ENCODE measurements around the gene EPS8L3. TPM values are rescaled to one million over a fixed set of nuclear protein-coding genes. Genes with fewer than 3 reads are reported as not detected.

The EPS8L3 gene, protein sequence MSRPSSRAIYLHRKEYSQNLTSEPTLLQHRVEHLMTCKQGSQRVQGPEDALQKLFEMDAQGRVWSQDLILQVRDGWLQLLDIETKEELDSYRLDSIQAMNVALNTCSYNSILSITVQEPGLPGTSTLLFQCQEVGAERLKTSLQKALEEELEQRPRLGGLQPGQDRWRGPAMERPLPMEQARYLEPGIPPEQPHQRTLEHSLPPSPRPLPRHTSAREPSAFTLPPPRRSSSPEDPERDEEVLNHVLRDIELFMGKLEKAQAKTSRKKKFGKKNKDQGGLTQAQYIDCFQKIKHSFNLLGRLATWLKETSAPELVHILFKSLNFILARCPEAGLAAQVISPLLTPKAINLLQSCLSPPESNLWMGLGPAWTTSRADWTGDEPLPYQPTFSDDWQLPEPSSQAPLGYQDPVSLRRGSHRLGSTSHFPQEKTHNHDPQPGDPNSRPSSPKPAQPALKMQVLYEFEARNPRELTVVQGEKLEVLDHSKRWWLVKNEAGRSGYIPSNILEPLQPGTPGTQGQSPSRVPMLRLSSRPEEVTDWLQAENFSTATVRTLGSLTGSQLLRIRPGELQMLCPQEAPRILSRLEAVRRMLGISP
- total RNA-seq (2014; rRNA removed; shearing (Covaris generic); ENCODE audit: low replicate concordance), result not detected in 2 replicates

DNA sequence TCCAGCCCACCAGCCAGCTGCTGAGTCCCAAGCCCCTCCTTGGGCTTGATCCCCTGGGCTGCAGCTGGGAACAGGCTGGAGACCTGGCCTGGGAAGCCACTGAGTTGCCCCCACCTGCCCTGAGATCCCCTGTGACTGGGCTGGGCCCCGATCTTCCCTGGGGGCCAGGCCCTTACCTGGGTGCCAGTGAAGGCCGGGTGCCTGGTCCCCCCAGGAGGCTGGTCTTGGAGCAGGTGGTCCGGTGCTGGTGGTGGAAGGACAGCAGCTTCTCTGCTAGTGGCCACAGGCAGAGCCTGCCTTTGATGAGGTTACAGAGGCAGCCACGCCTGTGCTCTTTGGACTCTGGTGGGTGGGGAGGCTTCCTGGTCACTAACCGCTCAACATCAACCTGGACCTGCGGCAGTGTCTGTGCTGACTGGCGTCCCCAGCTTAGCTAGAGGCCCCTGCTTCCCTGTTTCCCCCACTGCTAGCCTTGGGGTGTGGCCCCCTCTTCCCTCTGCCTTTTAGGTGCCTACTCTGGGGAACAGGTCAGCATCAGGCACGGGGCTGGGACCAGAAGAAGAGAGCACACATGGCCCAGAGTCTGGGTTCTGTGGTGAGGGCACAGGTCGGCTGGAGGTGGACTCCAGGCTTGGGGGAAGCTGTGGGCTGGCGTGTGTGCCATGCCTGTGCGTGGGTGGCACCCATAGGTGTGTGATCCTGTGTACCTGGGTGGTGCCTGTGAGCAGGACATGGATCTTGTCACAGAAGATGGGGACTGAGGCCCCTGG is at the start of gene EPS8L3:
TSS of gene EPS8L3 (minus strand) at position 278 of the 770 bp plus-strand sequence. CDS start 2,174 bp downstream, outside the sequence.
- DNase-seq, result no peak
- Histone ChIP-seq H3K4me3 (ENCODE audit: low read length) (no peak within 1 kb of the TSS), H3K36me3 (ENCODE audit: insufficient read depth, low read length) (no peaks in the 10 kb centered on the region), H2AFZ (ENCODE audit: low read length) (no peak within 1 kb of the TSS), H3K79me2 (ENCODE audit: low read length) (no peaks in the 10 kb centered on the region), H3K27ac (ENCODE audit: low read length) (no peak within 1 kb of the TSS), H3K9me3 (ENCODE audit: low read length) (no peaks in the 10 kb centered on the region), H3K27me3 (ENCODE audit: low read length) (no peaks in the 10 kb centered on the region), H3K4me2 (ENCODE audit: low read depth, low read length, poor library complexity, severe bottlenecking) (no peak within 1 kb of the TSS), H3K9me2 (replicated peaks; ENCODE audit: insufficient read depth, low read length) (no peaks in the 10 kb centered on the region), H3K9ac (ENCODE audit: low read length) (no peak within 1 kb of the TSS), H4K20me1 (ENCODE audit: insufficient read depth, low read depth, low read length) (no peaks in the 10 kb centered on the region), H3K4me1 (ENCODE audit: low read length) (no peaks in the 10 kb centered on the region)

DNA sequence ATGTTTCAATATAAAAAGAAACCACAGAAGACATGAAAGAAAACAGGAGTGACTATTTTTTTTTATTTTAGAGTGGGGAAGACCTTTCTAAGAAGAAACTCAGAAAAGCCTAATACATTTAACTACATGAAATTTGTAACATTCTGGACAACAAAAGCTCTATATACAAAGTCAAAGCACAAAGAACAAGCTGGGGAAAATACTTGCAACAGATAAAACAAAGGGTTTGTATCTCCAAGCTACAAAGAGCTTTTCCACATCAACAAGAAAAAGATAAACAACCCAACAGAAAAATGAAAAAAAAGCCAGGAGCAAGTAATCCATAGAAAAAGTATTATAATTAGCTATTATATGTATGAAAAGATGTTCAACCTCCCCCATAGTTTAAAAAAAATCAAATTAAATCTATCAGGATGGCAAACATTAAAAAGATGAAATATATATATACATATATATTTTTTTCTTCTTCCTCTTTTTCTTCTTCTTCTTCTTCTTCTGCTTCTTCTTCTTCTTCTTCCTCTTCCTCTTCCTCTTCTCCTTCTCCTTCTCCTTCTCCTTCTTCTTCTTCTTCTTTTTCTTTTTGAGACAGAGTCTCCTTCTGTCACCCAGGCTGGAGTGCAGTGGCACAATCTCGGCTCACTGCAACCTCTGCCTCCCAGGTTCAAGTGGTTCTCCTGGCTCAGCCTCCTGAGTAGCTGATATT is 49.1 kb upstream of the EPS8L3 start:
- H3K9me3 ChIP-seq (ENCODE audit: low read length), result peaks cover 3% of the 10 kb centered on the region; the same call in 1 of the 2 replicates
- H3K9me2 ChIP-seq (replicated peaks; ENCODE audit: insufficient read depth, low read length), result no peaks in the 10 kb centered on the region
- no peak overlapping the region for H3K4me2 ChIP-seq (ENCODE audit: low read depth, low read length, poor library complexity, severe bottlenecking)
- DNase-seq, result no peak
- no peak overlapping the region for H3K27ac ChIP-seq (ENCODE audit: low read length)
- no peak overlapping the region for H3K4me3 ChIP-seq (ENCODE audit: low read length)
- H3K79me2 ChIP-seq (ENCODE audit: low read length), result no peaks in the 10 kb centered on the region
- peaks cover 4% of the 10 kb centered on the region; the same call in 1 of the 2 replicates for H3K27me3 ChIP-seq (ENCODE audit: low read length)
- H3K36me3 ChIP-seq (ENCODE audit: insufficient read depth, low read length), result no peaks in the 10 kb centered on the region
- H3K4me1 ChIP-seq (ENCODE audit: low read length), result peaks cover 17% of the 10 kb centered on the region
- no peak overlapping the region for H3K9ac ChIP-seq (ENCODE audit: low read length)
- no peak overlapping the region for H2AFZ ChIP-seq (ENCODE audit: low read length)
- peaks cover 12% of the 10 kb centered on the region; the same call in 1 of the 2 replicates for H4K20me1 ChIP-seq (ENCODE audit: insufficient read depth, low read depth, low read length)

- no peaks in the 10 kb centered on the region for H3K36me3 ChIP-seq (ENCODE audit: insufficient read depth, low read length)
- no peak overlapping the region for H3K27ac ChIP-seq (ENCODE audit: low read length)
- no peaks in the 10 kb centered on the region for H3K9me2 ChIP-seq (replicated peaks; ENCODE audit: insufficient read depth, low read length)
- H3K4me2 ChIP-seq (ENCODE audit: low read depth, low read length, poor library complexity, severe bottlenecking), result no peak overlapping the region
- no peak for DNase-seq
- no peaks in the 10 kb centered on the region for H3K79me2 ChIP-seq (ENCODE audit: low read length)
- H3K9ac ChIP-seq (ENCODE audit: low read length), result no peak overlapping the region
- H2AFZ ChIP-seq (ENCODE audit: low read length), result no peak overlapping the region
- no peak overlapping the region for H3K4me3 ChIP-seq (ENCODE audit: low read length)
- no peaks in the 10 kb centered on the region for H3K9me3 ChIP-seq (ENCODE audit: low read length)
- no peaks in the 10 kb centered on the region; the same call in 1 of the 2 replicates for H3K27me3 ChIP-seq (ENCODE audit: low read length)
- H3K4me1 ChIP-seq (ENCODE audit: low read length), result peaks cover 4% of the 10 kb centered on the region
- H4K20me1 ChIP-seq (ENCODE audit: insufficient read depth, low read depth, low read length), result no peaks in the 10 kb centered on the region
These were observed 45.0 kb upstream of the EPS8L3 start for GRCh38 chr1:109808703-109809102.

DNA sequence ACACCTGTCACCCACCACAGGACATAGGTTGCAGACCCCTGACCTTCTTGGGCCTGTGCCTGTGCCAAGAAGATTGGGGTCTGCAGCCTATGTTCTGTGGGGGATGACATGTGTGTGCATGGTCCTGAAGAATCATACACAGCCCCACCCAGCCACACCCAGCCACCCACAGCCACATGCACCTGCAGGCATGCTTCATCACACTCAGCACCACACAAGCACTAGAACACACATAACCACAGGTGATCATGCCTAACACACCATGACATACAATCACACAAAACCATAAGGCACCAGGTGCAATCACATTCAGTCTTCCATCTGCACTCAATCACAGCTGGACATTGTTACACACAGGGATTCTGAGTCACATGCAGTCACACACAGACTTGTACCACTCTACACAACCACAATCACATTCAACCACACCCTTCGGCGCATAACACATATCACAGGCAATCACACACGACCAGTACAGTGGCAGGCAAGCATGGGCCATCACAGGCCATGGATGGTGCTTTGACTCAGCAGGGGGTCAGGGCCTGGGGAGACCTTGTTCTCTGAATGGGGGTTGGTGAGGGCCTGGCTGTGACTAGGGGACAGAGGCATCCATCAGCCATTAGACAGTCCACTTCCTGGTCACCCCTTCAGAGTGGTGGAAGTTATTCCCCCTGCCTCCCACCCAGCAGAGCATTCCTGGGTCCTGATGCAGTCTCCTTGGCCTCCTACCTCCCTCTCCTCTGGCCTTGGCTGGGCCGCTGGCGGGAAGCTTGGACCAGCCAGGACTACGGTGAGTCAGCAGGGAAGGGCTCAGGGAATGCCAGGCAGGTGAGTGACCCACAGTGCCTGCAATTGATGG is 44.3 kb upstream of the EPS8L3 start:
- no peak overlapping the region for H3K4me2 ChIP-seq (ENCODE audit: low read depth, low read length, poor library complexity, severe bottlenecking)
- peaks cover 4% of the 10 kb centered on the region for H3K4me1 ChIP-seq (ENCODE audit: low read length)
- H3K9me3 ChIP-seq (ENCODE audit: low read length), result no peaks in the 10 kb centered on the region

DNA sequence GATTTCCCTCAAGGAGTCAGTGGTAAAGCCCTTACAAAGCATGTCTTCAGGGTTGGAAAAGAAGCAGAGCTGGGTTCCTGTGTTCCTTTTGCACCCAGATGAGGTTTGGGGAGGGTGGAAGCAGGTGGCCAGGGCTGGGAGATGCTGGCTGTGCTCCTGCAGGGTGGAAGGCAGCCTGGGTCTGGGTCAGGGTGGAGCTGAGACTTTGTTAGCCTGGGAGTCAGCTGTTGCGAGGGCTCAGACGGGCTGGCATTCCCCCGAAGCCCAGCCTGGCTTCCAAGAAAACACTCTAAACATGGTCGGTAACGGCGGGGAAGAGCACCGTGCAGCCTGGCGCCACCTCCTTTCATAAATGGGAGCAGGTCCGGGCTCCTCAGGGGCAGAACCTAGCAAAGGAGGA is 43.7 kb upstream of the EPS8L3 start:
- H4K20me1 ChIP-seq (ENCODE audit: insufficient read depth, low read depth, low read length), result no peaks in the 10 kb centered on the region
- no peaks in the 10 kb centered on the region for H3K36me3 ChIP-seq (ENCODE audit: insufficient read depth, low read length)

More for the DNA sequence above, 44.3 kb upstream of the EPS8L3 start:
- Histone ChIP-seq H3K79me2 (ENCODE audit: low read length) (no peaks in the 10 kb centered on the region), H3K4me3 (ENCODE audit: low read length) (no peak overlapping the region), H4K20me1 (ENCODE audit: insufficient read depth, low read depth, low read length) (no peaks in the 10 kb centered on the region), H3K36me3 (ENCODE audit: insufficient read depth, low read length) (no peaks in the 10 kb centered on the region), H3K9ac (ENCODE audit: low read length) (no peak overlapping the region), H2AFZ (ENCODE audit: low read length) (no peak overlapping the region), H3K27me3 (ENCODE audit: low read length) (no peaks in the 10 kb centered on the region; the same call in 1 of the 2 replicates), H3K9me2 (replicated peaks; ENCODE audit: insufficient read depth, low read length) (no peaks in the 10 kb centered on the region), H3K27ac (ENCODE audit: low read length) (no peak overlapping the region)
- DNase-seq, result no peak

GRCh38 chr1:109806733-109807400 is 43.1 kb upstream of the EPS8L3 start:
- no peak for DNase-seq
- Histone ChIP-seq H4K20me1 (ENCODE audit: insufficient read depth, low read depth, low read length) (no peaks in the 10 kb centered on the region), H3K4me2 (ENCODE audit: low read depth, low read length, poor library complexity, severe bottlenecking) (no peak overlapping the region), H3K36me3 (ENCODE audit: insufficient read depth, low read length) (no peaks in the 10 kb centered on the region), H3K4me1 (ENCODE audit: low read length) (peaks cover 4% of the 10 kb centered on the region), H3K27ac (ENCODE audit: low read length) (no peak overlapping the region), H3K27me3 (ENCODE audit: low read length) (no peaks in the 10 kb centered on the region; the same call in 1 of the 2 replicates), H3K9ac (ENCODE audit: low read length) (no peak overlapping the region), H3K9me2 (replicated peaks; ENCODE audit: insufficient read depth, low read length) (no peaks in the 10 kb centered on the region), H2AFZ (ENCODE audit: low read length) (no peak overlapping the region), H3K9me3 (ENCODE audit: low read length) (no peaks in the 10 kb centered on the region), H3K4me3 (ENCODE audit: low read length) (no peak overlapping the region), H3K79me2 (ENCODE audit: low read length) (no peaks in the 10 kb centered on the region)

More for the DNA sequence above, 43.7 kb upstream of the EPS8L3 start:
- no peak overlapping the region for H2AFZ ChIP-seq (ENCODE audit: low read length)
- H3K4me3 ChIP-seq (ENCODE audit: low read length), result no peak overlapping the region
- H3K9ac ChIP-seq (ENCODE audit: low read length), result no peak overlapping the region
- peaks cover 4% of the 10 kb centered on the region for H3K4me1 ChIP-seq (ENCODE audit: low read length)
- H3K9me2 ChIP-seq (replicated peaks; ENCODE audit: insufficient read depth, low read length), result no peaks in the 10 kb centered on the region
- no peak overlapping the region for H3K4me2 ChIP-seq (ENCODE audit: low read depth, low read length, poor library complexity, severe bottlenecking)
- no peaks in the 10 kb centered on the region for H3K9me3 ChIP-seq (ENCODE audit: low read length)
- H3K79me2 ChIP-seq (ENCODE audit: low read length), result no peaks in the 10 kb centered on the region
- no peak overlapping the region for H3K27ac ChIP-seq (ENCODE audit: low read length)
- DNase-seq, result no peak
- no peaks in the 10 kb centered on the region; the same call in 1 of the 2 replicates for H3K27me3 ChIP-seq (ENCODE audit: low read length)
